Left renal pelvis (tissue), 4 donors: ENCODE data around the gene OTP. TPM values are rescaled to one million over a fixed set of nuclear protein-coding genes. Genes with fewer than 3 reads are reported as not detected.

Source experiments
- DNase-seq, 4 donors: peaks; one replicate each; pipeline ENCODE4 v3.0.0-alpha.2; 2013; ENCODE audit warnings: low read depth in 4 of 4, low spot score in 3 of 4
- polyA plus RNA-seq, 4 donors: library from polyadenylated mRNA; unstranded; fragments of 120-200 nt; gene quantifications; one replicate each; pipeline ENCODE4 v1.2.1, GENCODE V29; 2013; ENCODE audit not compliant: insufficient read length in 4 of 4

The OTP gene
- polyA plus RNA-seq, 4 donors: not detected

- DNase-seq: no peak
Observed at GRCh38 chr5:77640589-77641396, 2.3 kb upstream of the OTP start.

GRCh38 chr5:77638763-77639671 is 504 bp upstream of the OTP start:
- no peak for DNase-seq

GRCh38 chr5:77637170-77637997 is 1.1 kb downstream of the OTP start:
- no peak for DNase-seq

DNA sequence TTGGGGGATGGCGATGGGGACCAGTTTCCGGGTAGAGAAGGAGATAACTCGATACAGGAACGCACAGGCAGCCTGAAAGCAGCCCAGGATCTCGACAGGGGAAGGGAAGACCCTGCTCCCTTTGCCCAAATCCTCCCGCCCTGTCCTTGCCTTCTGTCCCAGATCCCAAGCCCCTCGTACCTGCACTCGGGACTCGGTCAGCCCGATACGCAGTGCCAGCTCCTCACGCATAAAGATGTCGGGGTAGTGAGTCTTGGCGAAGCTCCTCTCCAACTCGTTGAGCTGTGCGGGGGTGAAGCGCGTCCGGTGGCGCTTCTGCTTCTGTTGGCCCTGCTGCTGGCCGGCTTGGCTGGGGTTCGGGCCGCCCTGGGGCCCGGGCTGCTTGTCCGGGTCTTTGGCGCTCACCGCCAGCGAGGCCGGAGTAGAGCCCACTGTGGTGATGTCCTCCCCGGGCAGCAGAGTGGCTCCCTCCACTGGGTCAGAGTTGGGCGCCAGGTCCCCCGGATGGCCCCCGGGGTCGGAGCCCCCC is 1.8 kb downstream of the OTP start:
- no peak for DNase-seq

DNA sequence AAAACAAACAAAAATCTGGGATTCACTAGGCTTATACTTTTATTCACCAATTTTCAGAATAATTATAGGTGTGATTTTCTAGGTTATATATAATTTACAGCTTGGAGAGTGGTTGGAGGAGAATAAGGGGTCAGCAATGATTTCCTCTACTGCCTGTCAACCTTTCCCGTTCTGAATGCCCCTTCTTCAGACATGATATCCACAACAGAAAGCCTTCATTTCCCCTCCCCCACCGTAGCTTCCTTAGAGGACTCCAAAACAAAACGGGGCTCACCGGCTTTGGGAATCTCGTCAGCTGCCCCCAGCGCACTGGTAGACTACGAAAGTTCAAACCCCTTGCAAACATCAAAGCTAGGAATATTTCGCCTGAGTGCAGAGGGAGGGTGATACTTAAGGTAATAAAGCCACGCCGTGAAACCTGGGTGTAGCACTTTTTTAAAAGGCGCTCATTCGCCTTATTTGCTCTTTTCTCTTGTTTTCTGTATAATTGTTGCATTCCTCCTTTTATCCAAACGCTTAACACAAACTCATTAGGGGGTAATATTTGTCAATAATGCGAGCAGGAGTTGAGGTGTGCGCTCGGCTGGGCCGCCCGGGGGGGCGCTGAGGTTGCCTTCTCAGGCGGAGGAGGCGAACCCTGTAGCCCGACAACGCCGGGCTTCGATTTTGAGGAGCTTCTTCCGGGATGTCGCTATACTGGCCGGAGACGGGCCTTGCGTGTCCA is 2.4 kb downstream of the OTP start:
- DNase-seq: no peak

- no peak for DNase-seq
Observed at GRCh38 chr5:77635067-77635916, 3.2 kb downstream of the OTP start.

DNA sequence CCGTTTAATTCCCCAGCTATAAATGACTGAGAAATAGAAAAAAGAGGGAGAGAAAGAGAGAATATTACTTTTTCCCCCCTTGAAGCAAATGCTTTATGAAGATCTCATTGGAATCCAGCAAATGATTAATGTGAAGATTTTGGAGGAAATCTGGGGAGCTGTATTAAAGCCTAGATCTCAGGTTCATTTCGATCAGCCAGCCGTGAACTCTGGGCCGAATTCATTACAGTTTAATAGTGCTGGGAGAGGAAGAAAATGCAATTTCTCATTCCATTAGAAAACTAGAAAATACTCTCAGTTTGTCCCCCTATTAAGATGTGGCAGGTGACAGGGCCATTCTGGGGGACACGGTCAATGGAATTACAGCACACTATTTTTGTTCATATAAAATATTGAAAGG is 4.8 kb downstream of the OTP start:
- DNase-seq: no peak

GRCh38 chr5:77633207-77633675 is 5.3 kb downstream of the OTP start:
- no peak for DNase-seq

DNA sequence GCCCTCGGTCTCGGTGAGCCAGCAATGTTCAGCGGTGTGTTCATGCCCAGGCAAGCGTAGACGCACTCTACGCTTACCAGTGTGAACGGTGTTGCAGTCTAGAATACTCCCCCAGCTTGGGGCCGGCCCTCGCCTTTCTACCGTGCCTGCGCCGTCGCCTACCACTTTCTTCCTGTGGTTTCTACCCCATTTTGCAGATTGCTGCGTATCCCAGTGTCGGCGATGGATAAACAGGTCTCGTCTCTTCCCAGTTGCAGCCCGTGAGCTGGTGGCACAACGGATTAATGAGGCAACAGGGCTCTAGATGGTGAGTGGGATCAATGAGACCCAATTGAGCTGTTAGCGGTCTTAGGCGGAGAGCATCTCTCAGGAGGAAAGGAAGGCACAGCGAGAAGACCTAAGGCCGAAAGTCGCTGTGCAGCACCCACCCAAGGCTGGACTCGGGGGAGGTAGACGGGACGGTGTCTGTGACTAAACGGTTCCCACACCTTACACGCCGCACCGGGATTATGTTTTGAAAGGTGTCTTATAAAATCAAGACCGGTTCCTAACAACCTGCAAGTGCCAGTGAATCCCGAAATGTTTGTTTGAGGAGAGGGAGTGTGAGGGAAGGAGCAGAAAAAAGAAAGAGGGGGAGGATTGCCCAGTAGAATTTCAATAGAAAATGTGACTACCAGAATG is 5.8 kb downstream of the OTP start:
- no peak for DNase-seq

- no peak for DNase-seq
Observed at GRCh38 chr5:77630114-77630680, 8.3 kb downstream of the OTP start.

DNA sequence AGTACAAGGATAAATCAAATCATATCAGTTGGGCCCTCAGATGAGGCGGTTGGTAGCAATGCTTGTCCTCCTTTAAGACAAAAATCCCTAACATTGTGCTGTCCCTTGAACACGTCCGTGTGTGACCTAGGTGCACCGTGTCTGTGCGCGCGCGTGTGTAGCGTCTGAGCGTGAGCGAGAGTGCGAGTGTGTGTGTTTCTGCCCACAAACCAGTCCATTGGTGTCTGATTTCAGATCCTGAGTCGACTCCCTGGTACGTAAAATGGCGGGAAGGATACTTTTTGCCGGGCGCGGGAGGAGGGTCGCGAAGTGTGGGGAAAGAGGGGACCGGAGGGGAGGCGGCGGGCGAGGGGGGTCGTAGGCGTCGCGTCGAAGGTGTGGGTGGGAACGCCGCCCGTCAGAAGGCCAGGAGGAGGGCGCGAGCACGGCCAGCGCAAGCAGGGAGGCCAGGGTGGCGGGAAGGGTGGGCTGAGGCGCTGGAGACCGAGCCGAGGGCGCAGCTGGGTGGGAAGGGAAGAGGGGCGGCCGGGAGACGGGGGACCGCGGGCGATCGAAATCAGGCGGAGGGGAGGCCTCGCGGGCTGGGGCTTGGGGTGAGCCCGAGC is 8.9 kb downstream of the OTP start:
- no peak for DNase-seq

- no peak for DNase-seq
Observed at GRCh38 chr5:77628840-77629508, 9.5 kb downstream of the OTP start.

DNA sequence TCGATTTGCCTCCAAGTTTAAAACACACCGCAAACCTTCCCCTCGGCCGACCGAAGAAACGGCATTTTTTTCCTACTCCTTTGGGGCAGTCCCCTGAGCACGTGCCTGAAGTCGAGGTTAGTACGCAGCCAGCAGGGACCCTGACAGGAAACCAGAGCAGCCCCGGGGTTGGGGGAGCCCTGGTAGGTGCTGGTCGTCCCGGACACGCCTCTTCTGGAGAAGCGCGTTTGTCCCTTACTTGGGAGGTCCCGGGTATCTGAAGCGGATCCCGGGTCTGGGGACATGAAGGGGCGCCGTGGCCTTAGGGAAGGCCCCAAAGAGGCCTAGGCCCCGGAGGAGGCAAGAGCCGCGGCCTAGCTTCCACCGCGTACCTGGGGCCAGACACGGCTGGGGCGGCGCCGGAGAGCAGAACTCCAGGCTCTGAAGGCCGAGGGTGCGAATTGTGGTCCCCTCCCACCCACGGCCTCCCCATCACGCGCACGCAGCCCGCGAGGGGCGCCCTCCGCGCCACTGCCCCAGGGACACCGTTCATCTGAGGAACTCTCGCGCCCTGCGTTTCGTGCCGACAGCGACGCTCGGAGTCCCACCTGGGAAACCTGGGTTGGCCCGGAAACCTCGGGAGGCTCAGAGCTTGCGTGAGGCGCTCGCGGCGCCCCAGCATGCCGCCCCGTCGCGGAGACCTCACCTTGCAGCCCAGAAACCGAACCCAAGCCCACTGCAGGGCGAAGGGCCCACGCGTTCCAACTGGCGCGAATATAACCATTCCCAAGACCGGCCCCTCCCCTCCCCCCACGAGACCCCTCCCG is 10.4 kb downstream of the OTP start:
- DNase-seq: no peak

DNA sequence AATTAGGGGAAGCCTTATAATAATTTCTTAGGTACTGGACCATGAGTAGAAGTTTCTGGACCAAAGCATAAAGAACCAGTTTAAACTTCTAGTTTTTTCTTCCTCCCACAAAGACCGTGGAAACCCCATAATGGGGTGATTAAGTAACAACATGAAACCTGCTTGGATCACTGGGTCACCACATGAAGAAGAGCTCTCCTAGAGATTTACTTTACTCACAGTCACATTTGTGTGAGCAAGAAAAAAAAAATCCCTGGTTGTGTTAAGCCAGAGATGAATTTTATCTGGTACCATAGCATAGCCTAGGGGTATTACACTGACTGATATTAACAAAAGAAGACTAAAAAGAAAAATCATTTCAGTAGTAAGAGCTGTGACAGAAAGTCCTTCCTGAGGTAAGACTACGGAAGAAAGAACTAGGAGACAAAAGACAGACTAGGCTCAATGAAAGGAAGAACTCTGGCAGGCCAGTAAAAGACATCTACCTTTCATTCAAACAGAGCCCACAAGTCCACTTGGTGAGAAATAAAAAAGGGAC is 15.2 kb downstream of the OTP start:
- no peak for DNase-seq

DNA sequence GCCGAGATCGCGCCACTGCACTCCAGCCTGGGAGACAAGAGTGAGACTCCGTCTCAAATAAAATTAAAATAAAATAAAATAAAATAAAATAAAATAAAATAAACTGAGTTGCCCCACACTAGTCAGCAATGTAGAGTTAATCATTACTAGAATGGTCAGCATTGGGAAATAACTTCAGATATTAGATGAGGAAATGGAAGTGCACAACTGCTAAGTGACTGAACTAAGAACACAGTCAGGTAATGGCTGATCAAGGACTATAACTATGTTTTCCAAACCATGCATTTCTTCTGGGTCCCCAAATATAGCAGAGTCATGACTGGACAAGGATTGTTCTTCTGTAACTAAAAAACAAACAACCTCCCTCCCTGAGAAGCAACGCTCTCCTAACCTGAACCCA is 17.1 kb downstream of the OTP start:
- no peak for DNase-seq

DNA sequence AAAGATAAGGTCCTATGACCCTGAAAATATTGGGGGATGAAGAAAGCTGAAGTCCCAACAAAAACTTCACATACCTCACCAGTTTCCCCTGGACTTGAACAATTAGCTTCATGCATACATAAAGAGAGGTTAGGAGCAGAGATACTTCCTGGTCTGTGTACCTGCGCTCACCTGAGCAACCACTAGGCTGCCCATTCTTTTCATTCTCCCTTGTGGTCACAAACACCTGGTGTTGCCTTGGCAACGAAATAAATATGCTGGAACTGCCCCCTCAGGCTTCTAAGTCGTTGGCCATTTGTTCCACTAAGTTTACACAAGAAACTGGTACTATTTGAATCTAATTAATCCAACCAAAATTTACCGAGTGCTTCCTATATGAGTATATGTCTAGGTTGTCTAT is 18.1 kb downstream of the OTP start:
- DNase-seq: no peak
